Suprapubic skin (tissue), 4 donors: Measurements from ENCODE around the gene TTC21A. TPM values are rescaled to one million over a fixed set of nuclear protein-coding genes. Genes with fewer than 3 reads are reported as not detected.
"Not testable (repeated sequence)": the region's sequence is repeated elsewhere in the genome, so short reads cannot be mapped to it uniquely, and the experiment has no call there.

ENCODE experiments used
- DNase-seq, 2 donors: peaks; one replicate each; pipeline ENCODE4 v3.0.0-alpha.2; 2019; ENCODE audit warnings: low spot score in 2 of 2
- H3K27ac ChIP-seq: fragments of 200-600 bp; sonication (generic); one replicate; pipeline ENCODE4 v1.5.1; 2019
- H3K27me3 ChIP-seq: fragments of 200-600 bp; sonication (generic); one replicate; pipeline ENCODE4 v1.5.1; 2019
- H3K36me3 ChIP-seq: fragments of 200-600 bp; sonication (generic); one replicate; pipeline ENCODE4 v1.5.1; 2019
- H3K4me1 ChIP-seq: fragments of 200-600 bp; sonication (generic); one replicate; pipeline ENCODE4 v1.5.1; 2019
- H3K4me3 ChIP-seq: fragments of 200-600 bp; sonication (generic); one replicate; pipeline ENCODE4 v1.5.1; 2019; ENCODE audit warnings: mild to moderate bottlenecking
- H3K9me3 ChIP-seq: fragments of 200-600 bp; sonication (generic); one replicate; pipeline ENCODE4 v1.5.1; 2019
- CTCF ChIP-seq, 2 donors: fragments of 200-600 bp in 1 of 2; fragments of 450-650 bp in 1 of 2; sonication (generic) in 1 of 2; IDR thresholded peaks; one replicate each; pipeline ENCODE4 v1.5.1; 2016 to 2019; ENCODE audit warnings: antibody characterized with exemption in 2 of 2, mild to moderate bottlenecking in 1 of 2, moderate library complexity in 1 of 2
- EP300 ChIP-seq: sonication (generic); formaldehyde crosslinking; IDR thresholded peaks from one replicate; pipeline ENCODE4 v1.6.1; 2017; ENCODE audit warnings: antibody characterized with exemption
- POLR2A ChIP-seq, 2 donors: fragments of 450-650 bp; IDR thresholded peaks; one replicate each; pipeline ENCODE4 v1.6.1; 2017; ENCODE audit warnings: antibody characterized with exemption in 2 of 2, mild to moderate bottlenecking in 2 of 2, moderate library complexity in 2 of 2
- POLR2AphosphoS5 ChIP-seq, 3 donors: sonication (generic); formaldehyde crosslinking; IDR thresholded peaks; one replicate each; pipeline ENCODE4 v1.6.1; 2017; ENCODE audit warnings: antibody characterized with exemption in 3 of 3
- WGBS: methylation state at CpG from one replicate; pipeline ENCODE4 v1.1.5; 2018; 5-methylcytosine and 5-hydroxymethylcytosine counted together
- total RNA-seq, 4 donors: library from RNA; depleted of rRNA; stranded (reverse); fragments of >200 nt; gene quantifications; one replicate each; pipeline ENCODE4 v1.1.0, GENCODE V29; 2016

The TTC21A gene
- 10 to 100 TPM in 1 of 4 donors, 1 to 10 TPM in 3; 1.2 to 11.0 (median 4.7) TPM for total RNA-seq

GRCh38 chr3:39107388-39108199 is at the start of gene TTC21A, which contains the start of gene GORASP1:
TSS of gene TTC21A (plus strand) at chr3:39107680. CDS start at chr3:39107838, 158 bp downstream.
TSS of gene GORASP1 (minus strand) at chr3:39107627. CDS start at chr3:39107541, 86 bp downstream.
- no peaks in the 10 kb centered on the region for H3K9me3 ChIP-seq
- under 1% methylated on average over 21 of the region's 74 CpGs for WGBS
- peak; percentile 93 to 94 for DNase-seq
- H3K4me3 ChIP-seq = peak within 1 kb of the TSS; percentile 96
- H3K27ac ChIP-seq = peak within 1 kb of the TSS; percentile 98
- peaks cover 9% of the 10 kb centered on the region for H3K36me3 ChIP-seq
- H3K4me1 ChIP-seq = peaks cover 43% of the 10 kb centered on the region
- TF ChIP-seq CTCF (IDR thresholded peaks at IDR 0.05) (no peak), POLR2AphosphoS5 (IDR thresholded peaks at IDR 0.05) (peak in 2 of 3 donors; percentile 63 to 75), POLR2A (IDR thresholded peaks at IDR 0.05) (peak in 1 of 2 donors; percentile 54), EP300 (no peak)
- H3K27me3 ChIP-seq = no peaks in the 10 kb centered on the region

- not testable (repeated sequence) for H3K27ac ChIP-seq, H3K9me3 ChIP-seq, H3K4me3 ChIP-seq, H3K36me3 ChIP-seq, DNase-seq, H3K27me3 ChIP-seq, H3K4me1 ChIP-seq
- WGBS = 94% methylated on average over 2 of the region's 2 CpGs
Measured at GRCh38 chr3:39061228-39061627, 46.3 kb upstream of the TTC21A start.

- H3K36me3 ChIP-seq = peaks cover 11% of the 10 kb centered on the region
- H3K27ac ChIP-seq = no peak overlapping the region
- no peaks in the 10 kb centered on the region for H3K9me3 ChIP-seq
- WGBS = 69% methylated on average over 1 of the region's 1 CpG
- no peaks in the 10 kb centered on the region for H3K27me3 ChIP-seq
- no peak for TF ChIP-seq POLR2A (IDR thresholded peaks at IDR 0.05)
- no peak for TF ChIP-seq CTCF (IDR thresholded peaks at IDR 0.05)
- TF ChIP-seq POLR2AphosphoS5 (IDR thresholded peaks at IDR 0.05) = no peak
- no peak for TF ChIP-seq EP300
- no peak for DNase-seq
- H3K4me3 ChIP-seq = no peak overlapping the region
- H3K4me1 ChIP-seq = peaks cover 3% of the 10 kb centered on the region
Measured at GRCh38 chr3:39062180-39062579, 45.3 kb upstream of the TTC21A start.

- H3K36me3 ChIP-seq = peaks cover 19% of the 10 kb centered on the region
- H3K27me3 ChIP-seq = no peaks in the 10 kb centered on the region
- peaks cover 8% of the 10 kb centered on the region for H3K4me1 ChIP-seq
- DNase-seq = no peak
- H3K4me3 ChIP-seq = no peak overlapping the region
- no peak overlapping the region for H3K27ac ChIP-seq
- TF ChIP-seq CTCF (IDR thresholded peaks at IDR 0.05) (no peak), EP300 (no peak), POLR2AphosphoS5 (IDR thresholded peaks at IDR 0.05) (no peak), POLR2A (IDR thresholded peaks at IDR 0.05) (no peak)
- no peaks in the 10 kb centered on the region for H3K9me3 ChIP-seq
- 84% methylated on average over 3 of the region's 3 CpGs for WGBS
Measured at GRCh38 chr3:39063143-39063542, 44.3 kb upstream of the TTC21A start.

- H3K36me3 ChIP-seq = peaks cover 29% of the 10 kb centered on the region
- H3K27ac ChIP-seq = no peak overlapping the region
- no peak overlapping the region for H3K4me3 ChIP-seq
- no peaks in the 10 kb centered on the region for H3K27me3 ChIP-seq
- 82% methylated on average over 1 of the region's 1 CpG for WGBS
- DNase-seq = no peak
- TF ChIP-seq CTCF (IDR thresholded peaks at IDR 0.05) = no peak
- no peak for TF ChIP-seq EP300
- TF ChIP-seq POLR2AphosphoS5 (IDR thresholded peaks at IDR 0.05) = no peak
- no peak for TF ChIP-seq POLR2A (IDR thresholded peaks at IDR 0.05)
- no peaks in the 10 kb centered on the region for H3K9me3 ChIP-seq
- peaks cover 8% of the 10 kb centered on the region for H3K4me1 ChIP-seq
Measured at GRCh38 chr3:39064646-39065045, 42.8 kb upstream of the TTC21A start.
